HG02798 (cell line): ENCODE data around the gene IRF2.
A peak's percentile ranks its signal among the peaks of the same experiment; 100 is the strongest.

Experiments
- ATAC-seq: cut with Tn5 transposase; IDR thresholded peaks from one replicate; pipeline ENCODE4 v1.9.1; 2021; ENCODE audit warnings: mild to moderate bottlenecking; ENCODE audit not compliant: unreplicated experiment, poor library complexity

The IRF2 gene

GRCh38 chr4:184474263-184475095 is at the start of gene IRF2:
Gene IRF2 (minus strand): TSS chr4:184474550. CDS start chr4:184429064, 45,486 bp downstream.
- ATAC-seq = peak; percentile 69

GRCh38 chr4:184515606-184516005 is 41.3 kb upstream of the IRF2 start:
- no peak for ATAC-seq

- peak; percentile 96 for ATAC-seq
Measured at GRCh38 chr4:184514121-184514988, 40.0 kb upstream of the IRF2 start.

DNA sequence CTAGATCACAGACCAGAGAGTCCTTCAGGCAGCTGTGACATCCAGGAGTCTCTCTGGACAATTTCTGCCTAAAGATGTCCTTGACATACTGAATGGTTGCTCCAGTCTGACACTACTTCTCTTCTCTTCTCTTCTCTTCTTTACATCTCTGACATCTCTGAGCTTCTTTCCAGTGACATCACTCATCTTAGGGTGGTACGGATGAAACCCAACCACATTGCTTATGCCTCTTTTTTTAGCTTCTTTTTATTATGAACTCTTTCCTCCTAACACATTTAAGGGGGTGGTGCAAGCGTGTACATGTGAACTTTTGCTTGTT is 39.4 kb upstream of the IRF2 start:
- ATAC-seq = peak; percentile 21

GRCh38 chr4:184511156-184511555 is 36.8 kb upstream of the IRF2 start:
- no peak for ATAC-seq

DNA sequence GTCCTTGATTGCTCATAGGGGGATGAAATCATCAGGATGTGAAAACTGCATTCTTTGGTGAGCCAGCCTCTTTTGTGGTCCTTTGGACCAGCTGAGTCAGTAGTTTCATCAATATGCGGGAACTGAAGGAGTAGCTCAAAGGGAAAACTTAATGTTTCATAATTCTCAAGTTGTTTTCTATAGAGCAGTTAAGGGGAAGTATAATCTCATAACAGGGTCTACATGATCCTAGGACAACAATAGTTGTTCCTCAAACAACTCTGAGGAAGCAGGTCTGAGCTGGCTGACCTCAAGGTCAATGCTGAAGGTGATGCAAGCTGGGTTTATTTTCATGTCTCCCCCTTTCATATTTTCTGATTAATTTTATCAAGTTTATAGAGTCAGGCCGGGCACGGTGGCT is 36.1 kb upstream of the IRF2 start:
- no peak for ATAC-seq

DNA sequence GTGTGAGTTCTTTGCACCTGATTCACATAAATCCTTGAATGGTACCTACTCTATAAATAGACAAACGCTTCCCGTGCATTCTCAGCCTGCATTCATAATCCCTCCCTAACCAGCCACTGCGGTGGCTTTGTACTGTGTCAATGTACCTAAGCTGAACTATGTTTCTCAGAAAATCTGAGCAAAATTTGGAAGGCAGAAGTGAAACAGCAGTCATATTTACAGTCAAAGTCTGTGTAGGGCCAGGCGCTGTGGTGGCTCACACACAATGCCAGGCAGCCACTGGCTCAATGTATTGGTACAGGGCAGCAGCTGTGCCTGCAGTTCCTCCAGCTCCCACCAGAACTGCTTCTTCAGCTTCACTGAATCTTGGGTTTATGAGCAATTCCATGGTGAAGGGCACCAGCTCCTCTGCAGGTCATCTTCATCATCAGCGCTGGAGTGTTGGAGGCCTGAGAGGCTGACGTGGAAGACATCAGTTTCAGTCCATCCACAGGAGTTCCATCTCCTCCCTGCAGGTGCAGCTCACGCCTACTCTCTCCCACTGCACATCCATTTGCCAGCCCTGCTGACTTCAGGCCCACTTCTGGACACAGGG is 32.3 kb upstream of the IRF2 start:
- peak; percentile 97 for ATAC-seq

DNA sequence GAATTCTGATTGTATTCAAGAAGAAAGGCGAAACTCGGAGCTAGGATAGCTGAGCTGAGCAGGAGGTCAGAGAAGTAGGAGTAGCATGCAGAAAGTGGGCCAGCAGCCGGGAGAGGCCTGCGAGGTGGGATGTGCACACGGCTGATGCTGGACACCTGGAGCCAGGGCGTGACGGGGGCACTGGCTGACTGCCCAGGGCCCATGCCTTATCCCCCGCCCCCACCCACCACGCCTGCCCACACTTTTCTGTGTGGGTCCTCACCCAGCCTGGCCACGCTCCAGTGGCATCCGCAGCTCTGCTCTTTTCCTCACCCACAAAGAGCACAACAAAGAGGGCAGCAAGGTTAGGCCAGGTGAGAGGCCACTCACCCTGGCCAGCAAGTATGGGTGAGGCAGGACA is 30.0 kb upstream of the IRF2 start:
- no peak for ATAC-seq

DNA sequence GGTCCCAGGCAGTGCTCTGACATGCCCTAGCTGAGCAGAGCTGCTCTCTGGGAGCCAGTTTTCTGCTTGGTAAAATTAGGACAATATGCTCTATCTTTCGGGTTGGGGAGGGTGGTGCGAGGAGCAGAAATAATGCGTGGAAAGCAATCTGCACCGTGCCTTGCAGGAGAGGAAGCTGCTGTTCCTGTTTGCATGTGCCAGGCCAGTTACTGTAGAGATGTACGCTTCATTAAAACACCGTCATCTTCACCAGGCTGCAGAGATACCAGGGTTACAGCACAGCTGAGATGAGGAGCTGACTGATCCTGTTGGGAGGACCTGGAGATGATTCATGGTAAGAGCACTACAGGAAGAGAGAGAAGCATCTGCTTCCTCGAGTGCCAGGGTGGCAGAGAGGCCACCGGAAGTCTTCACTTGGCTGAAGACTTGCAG is 29.5 kb upstream of the IRF2 start:
- no peak for ATAC-seq

GRCh38 chr4:184500748-184501589 is 26.6 kb upstream of the IRF2 start:
- ATAC-seq = no peak

- ATAC-seq = no peak
Measured at GRCh38 chr4:184499996-184500395, 25.6 kb upstream of the IRF2 start.

GRCh38 chr4:184498598-184498997 is 24.2 kb upstream of the IRF2 start:
- no peak for ATAC-seq

- no peak for ATAC-seq
Measured at GRCh38 chr4:184489771-184490170, 15.4 kb upstream of the IRF2 start.

DNA sequence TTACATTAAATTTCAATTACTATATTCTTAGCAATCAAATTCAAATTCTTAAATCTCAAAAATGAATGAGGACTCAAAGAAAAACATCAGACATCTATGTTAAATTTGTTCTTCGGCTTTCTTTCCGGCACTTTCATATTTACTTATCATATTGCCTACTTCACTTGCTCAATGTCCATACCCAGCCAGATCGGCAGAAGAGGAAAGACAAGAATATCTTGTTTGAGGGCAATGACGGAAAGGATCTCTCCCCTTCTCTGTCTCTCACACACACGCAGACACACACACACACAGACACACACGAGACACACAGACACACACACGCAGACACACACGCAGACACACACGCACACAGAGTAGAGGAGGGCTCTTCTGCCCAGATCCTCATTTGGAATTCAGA is 13.2 kb upstream of the IRF2 start:
- ATAC-seq = no peak

DNA sequence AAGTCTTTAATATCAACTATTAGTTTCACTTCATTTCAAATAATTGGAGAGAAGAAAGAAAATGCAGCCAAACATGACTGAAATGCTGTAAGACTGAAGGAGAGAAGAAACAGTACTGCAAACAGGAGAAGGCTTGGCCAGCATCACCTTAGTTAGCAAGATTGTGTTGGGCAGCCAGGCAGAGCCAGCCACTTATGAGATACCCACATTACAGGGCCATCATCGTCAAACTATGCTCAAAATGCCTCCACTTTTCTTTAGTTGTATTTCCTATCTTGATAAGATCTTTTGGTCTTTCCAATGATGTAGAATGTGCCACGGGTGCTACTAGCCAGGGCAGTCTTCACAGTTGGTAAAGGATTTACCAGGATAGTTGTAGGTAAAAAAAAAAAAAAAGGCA is 10.9 kb upstream of the IRF2 start:
- ATAC-seq = no peak

DNA sequence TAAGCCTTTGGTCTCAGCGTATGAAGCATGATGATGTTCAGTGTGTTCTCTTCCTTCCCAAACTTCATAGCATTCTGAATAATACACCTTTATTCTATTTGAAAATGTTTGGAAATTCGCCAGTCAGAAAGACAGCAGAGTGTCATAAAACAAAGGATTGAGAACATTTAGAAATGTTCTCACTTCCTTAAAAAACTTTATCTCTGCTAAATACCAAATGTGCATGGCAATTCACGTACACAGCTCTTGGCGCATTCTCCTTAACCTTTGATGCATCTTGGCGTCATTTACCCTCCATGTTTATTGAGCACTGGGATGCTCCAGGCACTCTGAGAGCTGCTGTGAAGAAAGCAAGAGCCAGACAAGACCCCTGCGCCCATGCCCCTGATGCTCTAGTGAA is 7.2 kb upstream of the IRF2 start:
- no peak for ATAC-seq

DNA sequence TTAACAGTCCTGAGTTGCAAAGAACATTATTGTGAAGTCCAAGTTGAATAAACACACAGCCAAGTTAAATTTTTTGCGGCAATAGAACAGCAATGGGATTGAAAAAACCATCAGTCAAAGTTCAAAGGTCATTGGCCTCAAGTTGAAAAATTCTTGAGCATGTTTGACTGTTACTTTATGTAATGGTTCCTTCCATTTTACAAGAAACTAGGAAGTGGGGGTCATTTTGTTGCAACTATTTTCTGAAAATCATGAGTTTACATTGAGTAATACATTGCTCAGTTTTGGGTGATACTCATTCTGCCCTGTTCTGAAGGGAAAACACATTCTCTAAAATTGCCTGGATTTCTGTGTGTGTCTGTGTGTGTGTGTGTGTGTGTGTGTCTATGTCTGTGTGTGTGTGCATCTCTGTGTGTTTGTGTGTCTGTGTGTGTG is 5.2 kb upstream of the IRF2 start:
- no peak for ATAC-seq

DNA sequence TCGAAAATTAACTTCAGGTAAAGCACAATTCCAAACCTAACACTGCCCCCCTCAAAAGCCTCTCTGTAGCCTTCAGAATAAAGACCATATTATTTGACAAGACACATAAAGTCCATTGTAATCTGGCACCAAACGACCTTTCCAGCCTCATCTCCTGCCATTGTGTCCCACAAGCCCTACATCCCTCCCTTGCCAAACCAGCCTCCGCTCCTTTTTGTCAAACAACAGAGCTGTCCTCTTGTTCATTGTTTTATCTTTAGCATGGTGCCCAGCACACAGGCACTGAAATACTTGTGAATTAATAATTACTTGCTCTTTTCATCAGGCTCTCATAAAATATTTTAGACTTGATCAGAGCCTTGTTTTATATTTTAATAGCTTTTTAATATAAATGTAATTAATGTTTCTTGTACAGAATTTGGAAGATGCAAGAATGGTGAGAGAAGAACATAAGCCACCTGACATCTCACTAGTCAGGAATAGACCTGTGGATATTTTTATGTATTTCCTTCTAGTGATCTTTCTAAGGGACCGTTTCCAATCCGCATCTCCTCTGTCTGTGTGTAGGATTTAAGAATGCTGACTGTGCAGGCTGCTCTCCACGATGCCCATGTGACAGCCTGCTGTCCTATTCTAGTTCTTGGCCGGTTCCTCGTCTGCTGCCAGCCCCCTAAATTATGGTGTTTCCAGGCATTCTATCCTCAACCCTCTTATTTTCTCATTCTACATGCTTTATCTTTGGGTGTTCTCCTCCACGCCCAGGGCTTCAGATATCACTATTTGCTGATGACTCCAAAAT is 3.0 kb upstream of the IRF2 start:
- no peak for ATAC-seq

GRCh38 chr4:184476695-184477094 is 2.3 kb upstream of the IRF2 start:
- no peak for ATAC-seq
